BLaER1 treated with 17β-estradiol and CSF1 and Interleukin-3, amounts not matched to agents 10 nM and 100 nM (cell line): ENCODE results near the gene PPM1B.

ENCODE experiments used
- H3K27ac ChIP-seq, 11 experiments: shearing (Covaris generic); formaldehyde crosslinking; 2 replicates each; pipeline ENCODE4 v1.8.1; 2022
- H3K27me3 ChIP-seq, 11 experiments: shearing (Covaris generic); formaldehyde crosslinking; 2 replicates each; pipeline ENCODE4 v1.8.1; 2022
- H3K36me3 ChIP-seq, 11 experiments: shearing (Covaris generic); formaldehyde crosslinking; 2 replicates each; pipeline ENCODE4 v1.8.1; 2022
- H3K4me1 ChIP-seq, 10 experiments: shearing (Covaris generic); formaldehyde crosslinking; 2 replicates each; pipeline ENCODE4 v1.8.1; 2022
- H3K4me2 ChIP-seq, 11 experiments: shearing (Covaris generic); formaldehyde crosslinking; 2 replicates each; pipeline ENCODE4 v1.8.1; 2022
- H3K4me3 ChIP-seq, 10 experiments: shearing (Covaris generic); formaldehyde crosslinking; 2 replicates each; pipeline ENCODE4 v1.8.1; 2022
- H3K9ac ChIP-seq, 11 experiments: shearing (Covaris generic); formaldehyde crosslinking; 2 replicates each; pipeline ENCODE4 v1.8.1; 2022
- H3K9me3 ChIP-seq, 11 experiments: shearing (Covaris generic); formaldehyde crosslinking; replicated peaks in 1 of 11; 2 replicates each; pipeline ENCODE4 v1.8.1; 2022
- H4K20me1 ChIP-seq, 11 experiments: shearing (Covaris generic); formaldehyde crosslinking; 2 replicates each; pipeline ENCODE4 v1.8.1; 2022
- Cebpa-rat ChIP-seq, 11 experiments: shearing (Covaris generic); IDR thresholded peaks; 2 replicates each; pipeline ENCODE4 v1.8.1; 2022

Gene PPM1B

DNA sequence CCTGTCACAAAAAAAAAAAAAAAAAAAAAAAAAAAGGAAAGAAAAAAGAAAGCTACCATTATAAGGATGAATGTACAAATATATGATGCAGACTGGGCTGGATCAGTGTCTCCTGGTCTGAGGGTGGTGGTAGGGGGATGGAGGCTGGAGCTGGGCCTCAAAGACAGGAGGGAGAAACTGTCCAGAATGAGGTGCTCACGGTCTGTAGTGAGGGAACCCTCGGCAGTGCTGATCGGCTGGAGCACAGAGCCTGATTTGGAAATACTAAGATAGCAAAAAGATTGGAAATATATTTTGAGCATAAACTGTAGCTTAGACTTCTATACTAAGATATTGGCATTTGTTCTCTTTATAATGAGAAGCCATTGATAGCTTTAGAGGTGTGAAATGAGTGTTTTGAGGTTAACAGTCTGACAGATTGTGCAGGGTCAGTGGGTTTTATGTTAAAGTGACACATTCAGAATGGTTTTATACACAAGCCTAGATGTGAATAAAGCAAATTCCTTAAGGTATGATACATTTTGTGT is 98.7 kb downstream of the PPM1B start:
- TF ChIP-seq Cebpa-rat (IDR thresholded peaks at IDR 0.05), result no peak
- Histone ChIP-seq H3K9ac (no peak overlapping the region), H3K4me3 (no peak overlapping the region), H3K4me2 (no peak overlapping the region), H3K4me1 (no peaks in the 10 kb centered on the region), H3K36me3 (no peaks in the 10 kb centered on the region), H4K20me1 (no peaks in the 10 kb centered on the region), H3K27me3 (no peaks in the 10 kb centered on the region), H3K9me3 (peaks cover 0 to 11% (median 4%) of the 10 kb centered on the region in 11 experiments; a peak in 5 of 22 replicates), H3K27ac (no peak overlapping the region)

DNA sequence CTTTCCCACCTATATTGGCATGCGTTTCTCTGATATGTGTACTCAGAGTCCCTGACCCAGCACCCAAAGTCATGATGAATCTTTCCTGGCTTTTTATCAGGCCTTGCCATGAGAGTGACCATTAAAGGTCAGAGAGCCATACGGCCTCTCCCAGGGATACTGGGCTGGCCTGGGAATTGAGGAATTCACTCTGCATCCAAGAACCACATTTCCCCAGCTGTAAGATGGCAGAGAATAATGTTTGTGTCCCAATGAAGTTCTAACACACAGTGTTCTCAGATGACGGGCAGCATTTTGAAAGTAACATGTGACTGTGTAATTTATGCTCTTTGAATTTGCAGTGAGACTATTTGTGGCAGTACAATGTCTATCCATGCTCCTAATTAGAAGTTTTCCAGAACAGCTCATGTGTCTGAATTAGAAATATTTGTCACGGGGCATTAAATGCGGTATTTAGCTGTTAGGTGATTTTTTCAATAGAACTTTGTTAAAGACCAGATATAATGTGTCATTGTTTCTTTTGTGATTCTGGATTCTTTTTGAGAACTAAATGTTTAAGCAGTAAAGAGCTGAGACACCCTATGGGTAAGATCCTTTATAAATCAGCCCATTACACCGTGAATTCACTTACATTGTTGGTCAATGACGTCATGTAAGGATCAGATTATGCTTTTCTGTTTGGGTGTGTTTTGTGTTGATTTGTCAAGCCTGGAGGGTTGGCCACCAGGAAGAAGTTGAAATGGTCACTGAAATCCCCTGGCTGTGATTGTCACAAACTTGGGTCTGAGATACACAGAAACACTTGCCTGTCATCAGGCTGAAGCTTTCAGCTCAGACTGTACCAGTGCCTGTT is 99.3 kb downstream of the PPM1B start:
- Histone ChIP-seq H3K9ac (no peak overlapping the region), H3K27ac (no peak overlapping the region), H3K4me2 (no peak overlapping the region), H4K20me1 (no peaks in the 10 kb centered on the region), H3K4me1 (no peaks in the 10 kb centered on the region), H3K9me3 (peaks cover 0 to 11% (median 4%) of the 10 kb centered on the region in 11 experiments; a peak in 5 of 22 replicates), H3K36me3 (no peaks in the 10 kb centered on the region), H3K4me3 (no peak overlapping the region), H3K27me3 (no peaks in the 10 kb centered on the region)
- TF ChIP-seq Cebpa-rat (IDR thresholded peaks at IDR 0.05), result no peak

DNA sequence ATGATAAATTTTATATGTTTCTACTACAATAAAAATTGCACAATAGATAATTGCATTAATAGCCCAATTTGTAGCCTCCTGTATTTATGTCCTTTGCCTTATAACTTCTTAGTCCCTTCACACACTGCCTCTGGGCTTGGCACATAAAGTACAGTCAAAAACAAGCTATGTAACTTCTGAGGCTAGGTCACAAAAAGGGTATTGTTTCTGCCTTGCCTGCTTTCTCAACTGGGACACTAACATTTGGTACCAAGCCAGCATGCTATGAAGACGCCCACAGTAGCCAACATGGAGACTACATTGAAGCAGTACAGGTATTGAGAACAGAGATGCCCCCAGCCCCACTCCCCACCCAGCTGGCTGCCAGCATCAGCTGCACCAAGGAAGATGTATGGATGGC is 101.2 kb downstream of the PPM1B start:
- H3K4me3 ChIP-seq, result no peak overlapping the region
- no peaks in the 10 kb centered on the region for H3K36me3 ChIP-seq
- H3K9ac ChIP-seq, result no peak overlapping the region
- H3K4me2 ChIP-seq, result no peak overlapping the region
- H3K27ac ChIP-seq, result no peak overlapping the region
- no peaks in the 10 kb centered on the region for H3K4me1 ChIP-seq
- no peaks in the 10 kb centered on the region for H3K27me3 ChIP-seq
- H4K20me1 ChIP-seq, result no peaks in the 10 kb centered on the region
- no peak for TF ChIP-seq Cebpa-rat (IDR thresholded peaks at IDR 0.05)
- H3K9me3 ChIP-seq, result peaks cover 0 to 11% (median 4%) of the 10 kb centered on the region in 11 experiments; a peak in 5 of 22 replicates

- Histone ChIP-seq H3K4me2 (no peak overlapping the region), H3K36me3 (no peaks in the 10 kb centered on the region), H3K9me3 (peaks cover 0 to 11% (median 4%) of the 10 kb centered on the region in 11 experiments; a peak in 5 of 22 replicates), H3K4me3 (no peak overlapping the region), H3K9ac (no peak overlapping the region), H4K20me1 (no peaks in the 10 kb centered on the region), H3K4me1 (no peaks in the 10 kb centered on the region), H3K27me3 (no peaks in the 10 kb centered on the region), H3K27ac (no peak overlapping the region)
- TF ChIP-seq Cebpa-rat (IDR thresholded peaks at IDR 0.05), result no peak
These were observed 102.6 kb downstream of the PPM1B start for GRCh38 chr2:44271296-44271695.

DNA sequence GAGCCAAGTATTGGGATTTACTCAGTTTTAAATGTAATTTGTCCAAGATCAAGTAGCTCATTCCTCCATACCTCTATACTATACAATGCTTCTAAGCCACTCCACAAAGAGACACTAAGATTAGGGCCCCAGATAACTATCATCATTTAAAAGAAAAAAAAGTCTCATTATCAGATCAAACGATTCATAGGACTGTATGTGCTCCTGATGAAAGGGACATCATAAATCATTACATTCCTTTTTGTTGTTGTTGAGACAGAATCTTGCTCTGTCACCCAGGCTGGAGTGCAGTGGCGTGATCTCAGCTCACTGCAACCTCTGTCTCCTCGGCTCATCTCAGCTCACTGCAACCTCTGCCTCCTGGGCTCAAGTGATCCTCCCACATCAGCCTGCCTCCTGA is 104.4 kb downstream of the PPM1B start:
- Histone ChIP-seq H3K4me3 (no peak overlapping the region), H3K9ac (no peak overlapping the region), H3K4me1 (no peaks in the 10 kb centered on the region), H3K9me3 (peaks cover 0 to 11% (median 4%) of the 10 kb centered on the region in 11 experiments; a peak in 5 of 22 replicates), H3K27ac (no peak overlapping the region), H3K27me3 (no peaks in the 10 kb centered on the region), H3K36me3 (no peaks in the 10 kb centered on the region), H4K20me1 (no peaks in the 10 kb centered on the region), H3K4me2 (no peak overlapping the region)
- TF ChIP-seq Cebpa-rat (IDR thresholded peaks at IDR 0.05), result no peak

DNA sequence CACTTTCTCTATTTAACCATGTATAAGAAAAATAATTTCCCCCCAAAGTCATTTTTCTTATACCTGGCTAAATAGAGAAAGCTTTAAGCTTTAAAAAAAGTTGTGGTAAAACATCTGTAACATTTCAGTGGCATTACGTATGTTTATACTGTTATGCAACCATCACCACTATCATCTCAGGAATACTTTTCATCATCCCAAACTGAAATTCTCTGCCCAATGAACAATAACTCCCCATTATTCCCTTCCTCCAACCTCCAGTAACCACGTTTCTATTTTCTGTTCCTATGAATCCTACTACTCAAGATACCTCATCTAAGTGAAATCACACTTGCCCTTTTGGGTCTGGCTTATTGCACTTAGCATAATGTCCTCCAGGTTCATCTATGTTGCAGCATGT is 104.9 kb downstream of the PPM1B start:
- no peak overlapping the region for H3K4me3 ChIP-seq
- no peaks in the 10 kb centered on the region for H3K4me1 ChIP-seq
- no peaks in the 10 kb centered on the region for H3K36me3 ChIP-seq
- no peaks in the 10 kb centered on the region for H4K20me1 ChIP-seq
- H3K27ac ChIP-seq, result no peak overlapping the region
- no peak overlapping the region for H3K4me2 ChIP-seq
- peaks cover 0 to 11% (median 4%) of the 10 kb centered on the region in 11 experiments; a peak in 5 of 22 replicates for H3K9me3 ChIP-seq
- TF ChIP-seq Cebpa-rat (IDR thresholded peaks at IDR 0.05), result no peak
- H3K27me3 ChIP-seq, result no peaks in the 10 kb centered on the region
- H3K9ac ChIP-seq, result no peak overlapping the region

DNA sequence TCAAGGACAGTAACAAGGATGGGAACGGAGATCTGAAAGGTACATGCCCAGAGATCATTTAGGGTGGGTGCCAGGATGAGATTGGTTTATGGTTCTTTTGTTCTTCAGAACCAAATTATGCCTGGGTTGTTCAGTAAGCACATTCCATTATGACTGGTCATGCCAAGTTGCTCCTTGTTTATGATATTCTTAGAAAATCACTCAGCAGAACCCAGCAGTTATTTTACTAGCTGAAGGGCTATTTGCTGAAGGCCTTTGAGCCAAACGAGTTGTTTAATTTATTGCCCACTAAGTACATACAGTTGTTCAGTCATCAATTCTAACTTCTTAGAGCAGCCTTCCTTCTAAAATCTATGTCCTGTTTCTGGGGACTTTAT is 107.2 kb downstream of the PPM1B start:
- Histone ChIP-seq H3K4me3 (no peak overlapping the region), H3K4me2 (no peak overlapping the region), H3K4me1 (no peaks in the 10 kb centered on the region), H3K27ac (no peak overlapping the region), H3K9ac (no peak overlapping the region), H3K36me3 (no peaks in the 10 kb centered on the region), H3K9me3 (peaks cover 0 to 6% (median 4%) of the 10 kb centered on the region in 11 experiments; a peak in 4 of 22 replicates), H4K20me1 (no peaks in the 10 kb centered on the region), H3K27me3 (no peaks in the 10 kb centered on the region)
- no peak for TF ChIP-seq Cebpa-rat (IDR thresholded peaks at IDR 0.05)

DNA sequence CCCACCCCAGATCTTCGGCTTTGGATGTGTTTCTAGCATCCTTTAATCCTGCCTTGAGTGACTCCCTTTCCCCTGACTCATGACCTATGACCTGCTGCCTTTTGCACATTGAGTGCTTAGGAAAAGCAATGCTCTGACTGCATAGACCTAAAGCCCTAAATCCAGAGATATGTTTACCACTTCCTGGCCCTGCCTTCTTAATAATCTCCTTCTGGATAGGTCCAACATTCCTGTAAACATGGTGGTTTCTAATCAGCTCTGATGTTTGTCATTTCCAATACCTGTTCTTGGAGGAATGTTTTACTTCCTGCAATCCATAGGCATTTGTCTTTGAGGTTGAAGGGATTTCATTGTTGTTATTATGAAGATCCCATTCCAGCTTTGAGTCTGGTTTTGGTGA is 108.9 kb downstream of the PPM1B start:
- Histone ChIP-seq H4K20me1 (no peaks in the 10 kb centered on the region), H3K36me3 (no peaks in the 10 kb centered on the region)
- TF ChIP-seq Cebpa-rat (IDR thresholded peaks at IDR 0.05), result no peak

DNA sequence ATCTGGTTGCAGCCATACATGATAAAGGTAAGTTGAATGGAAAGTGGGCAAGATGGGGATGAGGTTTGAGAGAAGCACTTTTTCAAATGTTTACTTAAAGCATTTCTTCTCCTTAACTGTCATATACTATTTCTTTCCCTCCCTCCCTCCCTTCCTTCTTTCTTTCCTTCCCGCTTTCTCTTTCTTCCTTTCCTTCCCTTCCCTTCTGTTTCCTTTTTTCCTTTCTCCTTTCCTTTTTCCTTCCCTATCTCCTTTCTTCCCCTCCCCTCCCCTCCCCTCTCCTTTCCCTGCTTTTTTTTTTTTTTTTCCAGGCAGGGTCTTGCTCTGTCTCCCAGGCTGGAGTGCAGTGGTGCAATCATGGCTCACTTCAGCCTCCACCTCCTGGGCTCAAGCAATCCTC is 112.2 kb downstream of the PPM1B start:
- no peak overlapping the region for H3K27ac ChIP-seq
- H3K36me3 ChIP-seq, result no peaks in the 10 kb centered on the region
- no peak for TF ChIP-seq Cebpa-rat (IDR thresholded peaks at IDR 0.05)
- H3K9me3 ChIP-seq, result no peaks in the 10 kb centered on the region
- no peaks in the 10 kb centered on the region for H4K20me1 ChIP-seq
- no peaks in the 10 kb centered on the region for H3K27me3 ChIP-seq
- H3K4me3 ChIP-seq, result no peak overlapping the region
- H3K9ac ChIP-seq, result no peak overlapping the region
- H3K4me2 ChIP-seq, result no peak overlapping the region
- H3K4me1 ChIP-seq, result no peaks in the 10 kb centered on the region

More for the DNA sequence above, 108.9 kb downstream of the PPM1B start:
- H3K4me2 ChIP-seq, result no peak overlapping the region
- H3K4me3 ChIP-seq, result no peak overlapping the region
- H3K27ac ChIP-seq, result no peak overlapping the region
- H3K27me3 ChIP-seq, result no peaks in the 10 kb centered on the region
- H3K9ac ChIP-seq, result no peak overlapping the region
- H3K4me1 ChIP-seq, result no peaks in the 10 kb centered on the region
- H3K9me3 ChIP-seq, result no peaks in the 10 kb centered on the region
